ENCODE data around the gene SCAPER. TPM values are rescaled to one million over a fixed set of nuclear protein-coding genes. Genes with fewer than 3 reads are reported as not detected.

The SCAPER gene
- polyA plus RNA-seq, 2 of the 4 experiments (the other 2 are of a cell fraction), result 4.9 to 5.5 TPM

DNA sequence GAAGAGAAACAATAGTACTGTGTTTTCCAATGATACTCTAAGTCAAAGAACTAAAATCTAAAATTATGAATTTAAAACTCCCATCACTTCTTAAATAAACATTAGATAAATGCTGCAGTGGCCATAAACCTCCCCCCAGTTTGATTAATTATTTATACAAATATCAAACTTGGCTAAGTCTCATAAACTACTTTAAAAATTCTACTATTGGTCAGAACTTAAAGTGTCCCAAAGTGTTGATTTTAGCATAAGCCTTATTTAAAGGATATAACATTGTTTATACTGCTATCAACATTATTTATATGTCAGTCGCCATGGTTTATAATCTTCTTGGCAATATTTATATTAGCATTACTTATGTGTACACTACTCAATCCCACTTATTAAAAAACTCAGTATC is 132.4 kb downstream of the SCAPER start (continued):
- TF ChIP-seq E2F6 (IDR thresholded peaks at IDR 0.05; ENCODE audit: borderline replicate concordance, low read depth) (no peak), TFCP2L1 (CRISPR knock-in tag; IDR thresholded peaks at IDR 0.05) (no peak)

GRCh38 chr15:76764004-76764403 is 141.1 kb downstream of the SCAPER start:
- FAIRE-seq (no peak), ATAC-seq (no peak), DNase-seq (ENCODE audit: low read depth in 1 of 2, low spot score in 1 of 2) (no peak)
- no peak overlapping the region for H3K4me3 ChIP-seq
- no peak overlapping the region for H3K4me2 ChIP-seq
- POLR2A ChIA-PET, result no interaction called here
- H3K27ac ChIP-seq, result no peak overlapping the region
- peaks cover 7% of the 10 kb centered on the region; the same call in 2 of the 3 replicates for H3K9me3 ChIP-seq
- CTCF ChIA-PET, result no interaction called here
- 85% methylated on average over 3 of the region's 3 CpGs for WGBS (ENCODE audit: missing lambda C conversion rate)
- H3K4me1 ChIP-seq, result no peaks in the 10 kb centered on the region
- no peak for TF ChIP-seq RARB (CRISPR knock-in tag; IDR thresholded peaks at IDR 0.05)
- no peak for TF ChIP-seq HOXB13 (CRISPR knock-in tag; IDR thresholded peaks at IDR 0.05; ENCODE audit: low read depth)
- no peak for TF ChIP-seq ZFP36 (IDR thresholded peaks at IDR 0.05; ENCODE audit: borderline replicate concordance, partially characterized antibody)
- TF ChIP-seq KDM1A (IDR thresholded peaks at IDR 0.05; ENCODE audit: low read depth), result no peak
- TF ChIP-seq RCOR1 (IDR thresholded peaks at IDR 0.05; ENCODE audit: low read depth, low read length), result no peak
- no peak for TF ChIP-seq FOSL2 (IDR thresholded peaks at IDR 0.05)
- TF ChIP-seq FOSL2 (CRISPR knock-in tag; IDR thresholded peaks at IDR 0.05), result no peak
- TF ChIP-seq POLR2A (IDR thresholded peaks at IDR 0.05; ENCODE audit: low read length), result no peak
- no peak for TF ChIP-seq TFCP2L1 (CRISPR knock-in tag; IDR thresholded peaks at IDR 0.05)
- TF ChIP-seq, protein P1, sequence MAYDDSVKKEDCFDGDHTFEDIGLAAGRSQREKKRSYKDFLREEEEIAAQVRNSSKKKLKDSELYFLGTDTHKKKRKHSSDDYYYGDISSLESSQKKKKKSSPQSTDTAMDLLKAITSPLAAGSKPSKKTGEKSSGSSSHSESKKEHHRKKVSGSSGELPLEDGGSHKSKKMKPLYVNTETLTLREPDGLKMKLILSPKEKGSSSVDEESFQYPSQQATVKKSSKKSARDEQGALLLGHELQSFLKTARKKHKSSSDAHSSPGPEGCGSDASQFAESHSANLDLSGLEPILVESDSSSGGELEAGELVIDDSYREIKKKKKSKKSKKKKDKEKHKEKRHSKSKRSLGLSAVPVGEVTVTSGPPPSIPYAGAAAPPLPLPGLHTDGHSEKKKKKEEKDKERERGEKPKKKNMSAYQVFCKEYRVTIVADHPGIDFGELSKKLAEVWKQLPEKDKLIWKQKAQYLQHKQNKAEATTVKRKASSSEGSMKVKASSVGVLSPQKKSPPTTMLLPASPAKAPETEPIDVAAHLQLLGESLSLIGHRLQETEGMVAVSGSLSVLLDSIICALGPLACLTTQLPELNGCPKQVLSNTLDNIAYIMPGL (CRISPR knock-in tag; IDR thresholded peaks at IDR 0.05; ENCODE audit: borderline replicate concordance), result no peak

DNA sequence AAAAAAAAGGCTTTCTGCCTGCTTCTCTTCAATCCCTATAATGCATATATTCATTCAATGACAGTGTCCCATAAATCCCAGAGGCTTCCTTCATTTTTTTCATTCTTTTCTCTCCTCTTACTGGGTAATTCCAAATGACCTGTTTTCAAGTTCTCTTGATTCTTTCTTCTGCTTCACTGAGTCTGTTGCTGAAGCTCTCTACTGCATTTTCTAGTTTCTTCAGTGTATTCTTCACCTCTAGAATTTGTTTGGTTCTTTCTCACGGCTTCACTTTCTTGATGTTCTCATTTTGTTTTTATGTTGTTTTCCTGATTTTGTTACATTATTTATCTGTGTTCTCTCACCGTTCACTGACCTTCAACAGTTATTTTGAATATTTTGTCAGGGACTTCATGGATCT is 141.6 kb downstream of the SCAPER start:
- 96% methylated on average over 2 of the region's 2 CpGs for WGBS (ENCODE audit: missing lambda C conversion rate)
- ATAC-seq, result no peak
- Histone ChIP-seq H3K4me2 (no peak overlapping the region), H3K4me1 (no peaks in the 10 kb centered on the region), H3K27ac (no peak overlapping the region), H3K9me3 (peaks cover 7% of the 10 kb centered on the region; the same call in 2 of the 3 replicates), H3K4me3 (no peak overlapping the region)
- FAIRE-seq, result no peak
- POLR2A ChIA-PET, result no interaction called here
- TF ChIP-seq E2F6 (IDR thresholded peaks at IDR 0.05; ENCODE audit: borderline replicate concordance, low read depth) (no peak), NFE2L2 (conservative IDR thresholded peaks at IDR 0.05; ENCODE audit: low read length) (no peak), MAZ (IDR thresholded peaks at IDR 0.05; ENCODE audit: borderline replicate concordance, low read depth, low read length) (no peak), HOXB5 (CRISPR knock-in tag; IDR thresholded peaks at IDR 0.05) (no peak), ZNF302 (CRISPR knock-in tag; IDR thresholded peaks at IDR 0.05) (no peak), RNF2 (IDR thresholded peaks at IDR 0.05; ENCODE audit: borderline replicate concordance, low read depth) (no peak), HOXA7 (CRISPR knock-in tag; IDR thresholded peaks at IDR 0.05) (no peak)
- CTCF ChIA-PET, result no interaction called here
- DNase-seq (ENCODE audit: low read depth in 1 of 2, low spot score in 1 of 2), result no peak

GRCh38 chr15:76756381-76756780 is 148.8 kb downstream of the SCAPER start:
- ChIA-PET CTCF (interaction anchor here (0.6 kb wide), 1 partner anchor 9 kb away, joined by 3 read pairs; no protein-coding TSS in a partner anchor), POLR2A (no interaction called here)
- Histone ChIP-seq H3K4me1 (no peaks in the 10 kb centered on the region), H3K4me3 (no peak overlapping the region), H3K9me3 (no peaks in the 10 kb centered on the region), H3K4me2 (no peak overlapping the region), H3K27ac (no peak overlapping the region)
- DNase-seq (ENCODE audit: low read depth in 1 of 2, low spot score in 1 of 2) (no peak), FAIRE-seq (no peak), ATAC-seq (no peak)
- TF ChIP-seq CHD2 (IDR thresholded peaks at IDR 0.05; ENCODE audit: low read length, partially characterized antibody) (no peak), FOSL2 (IDR thresholded peaks at IDR 0.05) (no peak), FOSL2 (CRISPR knock-in tag; IDR thresholded peaks at IDR 0.05) (no peak), REST (IDR thresholded peaks at IDR 0.05) (no peak), EHF (CRISPR knock-in tag; IDR thresholded peaks at IDR 0.05) (no peak), FOXS1 (CRISPR knock-in tag; IDR thresholded peaks at IDR 0.05) (no peak), JUNB (IDR thresholded peaks at IDR 0.05) (no peak)
- TF ChIP-seq, protein P2, sequence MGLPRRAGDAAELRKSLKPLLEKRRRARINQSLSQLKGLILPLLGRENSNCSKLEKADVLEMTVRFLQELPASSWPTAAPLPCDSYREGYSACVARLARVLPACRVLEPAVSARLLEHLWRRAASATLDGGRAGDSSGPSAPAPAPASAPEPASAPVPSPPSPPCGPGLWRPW (IDR thresholded peaks at IDR 0.05), result no peak
- TF ChIP-seq, protein P3, sequence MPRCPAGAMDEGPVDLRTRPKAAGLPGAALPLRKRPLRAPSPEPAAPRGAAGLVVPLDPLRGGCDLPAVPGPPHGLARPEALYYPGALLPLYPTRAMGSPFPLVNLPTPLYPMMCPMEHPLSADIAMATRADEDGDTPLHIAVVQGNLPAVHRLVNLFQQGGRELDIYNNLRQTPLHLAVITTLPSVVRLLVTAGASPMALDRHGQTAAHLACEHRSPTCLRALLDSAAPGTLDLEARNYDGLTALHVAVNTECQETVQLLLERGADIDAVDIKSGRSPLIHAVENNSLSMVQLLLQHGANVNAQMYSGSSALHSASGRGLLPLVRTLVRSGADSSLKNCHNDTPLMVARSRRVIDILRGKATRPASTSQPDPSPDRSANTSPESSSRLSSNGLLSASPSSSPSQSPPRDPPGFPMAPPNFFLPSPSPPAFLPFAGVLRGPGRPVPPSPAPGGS (IDR thresholded peaks at IDR 0.05), result no peak
- TF ChIP-seq, protein P4, sequence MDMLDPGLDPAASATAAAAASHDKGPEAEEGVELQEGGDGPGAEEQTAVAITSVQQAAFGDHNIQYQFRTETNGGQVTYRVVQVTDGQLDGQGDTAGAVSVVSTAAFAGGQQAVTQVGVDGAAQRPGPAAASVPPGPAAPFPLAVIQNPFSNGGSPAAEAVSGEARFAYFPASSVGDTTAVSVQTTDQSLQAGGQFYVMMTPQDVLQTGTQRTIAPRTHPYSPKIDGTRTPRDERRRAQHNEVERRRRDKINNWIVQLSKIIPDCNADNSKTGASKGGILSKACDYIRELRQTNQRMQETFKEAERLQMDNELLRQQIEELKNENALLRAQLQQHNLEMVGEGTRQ (IDR thresholded peaks at IDR 0.05), result no peak

All from A549 (cell line).